Fibroblast of skin of back (primary cell): ENCODE results near the gene ADCYAP1. TPM values are rescaled to one million over a fixed set of nuclear protein-coding genes. Genes with fewer than 3 reads are reported as not detected.
"Not testable (repeated sequence)": the region's sequence is repeated elsewhere in the genome, so short reads cannot be mapped to it uniquely, and the experiment has no call there.

Experiments used
- DNase-seq: peaks from one replicate; pipeline ENCODE4 v3.0.0-alpha.2; 2013
- polyA plus RNA-seq, 2 experiments: library from polyadenylated mRNA; unstranded; fragments of 120-200 nt; gene quantifications; one replicate each; pipeline ENCODE4 v1.2.1, GENCODE V29; 2013; ENCODE audit not compliant: insufficient read length in 2 of 2

The ADCYAP1 gene
- not detected for polyA plus RNA-seq (2013, experiment 1 of 2; ENCODE audit: insufficient read length)
- polyA plus RNA-seq (2013, experiment 2 of 2; ENCODE audit: insufficient read length), result not detected

DNA sequence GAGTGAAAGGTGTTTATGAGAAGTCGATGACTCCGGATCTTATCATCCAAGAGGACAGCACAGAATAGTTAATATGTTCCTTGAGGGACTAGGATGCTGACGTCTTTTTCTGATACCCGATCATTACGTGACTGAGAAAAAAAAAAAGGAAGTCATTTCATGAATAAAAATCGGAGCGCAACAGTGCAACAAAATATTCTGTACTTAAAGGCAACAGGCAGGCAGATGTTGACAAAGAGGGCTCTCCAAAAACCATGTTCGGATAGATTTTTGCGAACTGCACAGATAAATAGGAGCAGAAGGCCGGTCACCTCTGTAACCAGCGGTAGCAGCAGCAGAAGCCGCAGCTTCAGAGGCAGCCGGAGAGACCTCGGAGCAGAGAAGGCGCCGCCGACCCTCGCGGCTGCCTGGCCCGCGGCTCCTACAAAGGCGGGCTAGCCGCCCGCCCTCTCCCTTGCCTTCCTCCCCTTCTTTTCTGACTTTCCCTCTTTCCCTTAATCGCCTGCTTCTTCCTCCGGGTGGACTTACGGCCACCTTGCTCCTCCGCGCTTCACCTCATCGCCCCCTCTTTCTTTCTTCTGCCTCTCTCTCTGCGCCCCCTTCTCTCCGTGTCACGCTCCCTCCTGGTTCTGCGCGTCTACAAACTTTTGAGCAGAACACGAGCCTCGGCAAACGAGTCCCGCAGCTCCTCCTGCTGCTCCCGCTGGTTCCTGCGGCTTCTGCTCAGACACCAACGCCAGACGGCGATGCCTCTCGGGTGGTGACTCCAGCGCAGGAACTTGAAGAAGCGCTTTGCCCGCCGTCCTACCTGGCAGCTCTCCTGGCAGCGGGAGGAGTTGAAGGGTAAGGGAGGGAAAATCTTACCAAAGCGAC lies at the start of gene ADCYAP1:
TSS of gene ADCYAP1 (plus strand) at position 654 of the 873 bp plus-strand sequence. CDS start 516 bp downstream, outside the sequence.
- no peak for DNase-seq

DNA sequence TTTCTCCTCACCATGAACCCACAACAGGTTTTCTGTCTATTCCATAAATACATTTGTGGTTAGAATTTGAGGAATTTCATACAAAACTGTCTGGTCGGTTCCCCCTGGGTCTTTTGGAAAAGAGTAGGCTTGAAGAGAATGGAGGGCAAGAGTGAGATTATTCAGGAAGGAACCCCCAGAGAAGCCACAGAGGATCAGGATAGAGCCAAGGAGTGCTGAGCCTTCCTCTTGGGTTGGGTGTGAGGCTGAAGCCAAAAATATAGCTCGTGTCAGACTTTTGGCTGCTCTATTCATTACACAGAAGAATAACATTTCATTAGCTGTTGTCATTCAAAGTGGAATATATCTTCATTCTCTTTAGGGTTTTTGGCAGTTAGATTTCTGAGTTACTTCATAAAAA lies 46.7 kb upstream of the ADCYAP1 start:
- DNase-seq, result no peak

DNA sequence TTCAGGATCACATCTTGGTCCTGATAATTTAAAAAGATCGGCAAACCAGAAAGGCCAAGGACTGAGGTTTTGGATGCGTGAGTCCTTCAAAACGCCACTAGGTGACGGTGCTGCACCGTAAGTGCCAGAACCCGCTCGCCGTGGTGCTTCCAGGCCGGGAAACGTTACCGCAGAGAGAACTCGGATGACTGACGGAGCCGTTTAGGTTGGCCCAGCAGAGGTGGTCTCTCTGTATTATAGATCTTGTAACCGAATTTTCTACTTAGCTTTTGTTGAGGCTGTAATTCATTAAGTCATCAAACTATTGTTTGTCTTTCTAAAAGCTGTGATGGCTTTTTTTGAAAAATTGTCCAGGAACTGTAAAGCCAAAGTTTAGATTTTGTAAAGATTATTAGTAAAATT lies 39.8 kb upstream of the ADCYAP1 start:
- peak; percentile 60 for DNase-seq

DNA sequence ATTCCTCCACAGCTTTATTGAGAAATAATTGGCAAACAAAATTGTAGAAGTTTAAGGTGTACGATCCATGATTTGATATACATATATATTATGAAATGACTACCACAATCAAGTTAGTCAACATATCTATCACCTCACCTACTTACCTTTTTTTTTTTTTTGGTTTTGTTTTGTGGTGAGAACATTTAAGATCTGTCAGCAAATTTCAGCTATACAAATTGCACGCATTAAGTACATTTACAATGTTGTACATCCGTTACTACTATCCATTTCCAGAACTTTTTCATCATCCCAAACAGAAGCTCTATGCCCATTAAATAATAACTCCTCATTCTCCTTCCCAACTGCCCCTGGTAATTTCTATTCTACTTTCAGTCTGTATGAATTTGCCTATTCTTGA lies 37.4 kb upstream of the ADCYAP1 start:
- no peak for DNase-seq

DNA sequence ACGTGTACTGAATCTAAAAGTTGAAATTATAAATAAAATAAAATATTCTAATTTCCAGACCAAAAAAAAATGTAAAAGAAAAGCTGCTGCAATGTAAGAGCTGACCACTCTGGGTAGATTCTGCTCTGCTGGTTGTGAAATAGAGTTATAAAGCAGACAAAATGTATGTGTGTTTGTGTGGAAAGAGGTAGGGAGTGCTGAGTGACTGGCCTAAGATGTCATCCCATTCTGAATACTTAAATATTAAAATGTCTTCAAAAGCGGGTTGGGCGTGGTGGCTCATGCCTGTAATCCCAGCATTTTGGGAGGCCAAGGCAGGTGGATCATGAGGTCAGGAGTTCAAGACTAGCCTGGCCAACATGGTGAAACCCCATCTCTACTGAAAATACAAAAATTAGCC lies 31.2 kb upstream of the ADCYAP1 start:
- DNase-seq, result not testable (repeated sequence)

DNA sequence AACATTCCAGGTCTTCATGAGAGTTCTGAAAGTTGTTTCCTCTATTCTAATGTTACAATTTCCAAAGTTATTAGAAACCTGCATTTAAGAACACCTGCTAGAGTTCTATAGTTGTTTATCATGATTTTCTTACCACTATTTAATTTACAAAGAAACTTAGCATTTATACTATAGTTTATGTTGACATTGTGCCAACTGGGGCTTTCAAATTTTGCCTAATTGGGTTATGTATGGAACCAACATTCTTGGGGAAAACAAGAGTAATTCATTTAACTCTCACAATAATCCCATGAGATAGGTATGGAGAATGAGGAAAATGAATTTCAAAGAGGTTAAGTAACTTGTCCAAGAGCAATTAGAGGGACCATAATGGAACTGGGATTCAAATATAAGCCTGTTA lies 28.8 kb upstream of the ADCYAP1 start:
- no peak for DNase-seq

DNA sequence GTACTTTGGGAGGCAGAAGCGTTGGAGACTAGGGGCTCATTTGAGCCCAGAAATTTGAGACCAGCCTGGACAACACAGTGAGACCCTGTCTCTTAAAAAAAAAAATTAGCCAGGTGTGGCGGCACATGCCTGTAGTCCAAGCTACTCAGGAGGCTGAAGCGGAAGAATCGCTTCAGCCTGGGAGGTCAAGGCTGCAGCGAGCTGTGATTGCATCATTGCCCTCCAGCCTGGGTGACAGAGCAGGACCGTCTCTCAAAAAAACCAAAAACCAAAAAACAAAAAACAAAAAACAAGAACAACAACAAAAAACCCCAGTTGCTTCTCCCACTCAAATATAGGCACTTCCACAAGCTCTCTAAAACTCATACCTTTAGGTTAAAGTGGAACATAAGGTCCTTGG lies 27.4 kb upstream of the ADCYAP1 start:
- no peak for DNase-seq

DNA sequence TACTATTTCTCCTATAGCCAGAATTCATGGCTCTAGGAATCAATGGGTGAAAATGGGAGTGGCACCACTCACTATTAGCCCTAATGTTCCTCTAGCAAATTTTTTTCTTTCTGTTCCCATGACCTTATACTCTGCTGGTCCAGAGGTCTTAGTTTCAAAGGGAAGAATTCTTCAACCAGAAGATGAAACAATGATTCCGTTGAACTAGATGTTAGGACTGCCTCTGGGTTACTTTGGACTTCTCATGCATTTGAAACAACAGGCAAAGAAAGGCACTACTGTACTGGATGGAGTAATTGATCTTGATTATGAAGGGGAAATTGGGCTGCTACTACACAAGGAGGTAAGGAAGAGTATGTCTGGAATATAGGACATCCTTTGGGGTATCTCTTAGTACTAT lies 18.6 kb upstream of the ADCYAP1 start:
- DNase-seq, result no peak

DNA sequence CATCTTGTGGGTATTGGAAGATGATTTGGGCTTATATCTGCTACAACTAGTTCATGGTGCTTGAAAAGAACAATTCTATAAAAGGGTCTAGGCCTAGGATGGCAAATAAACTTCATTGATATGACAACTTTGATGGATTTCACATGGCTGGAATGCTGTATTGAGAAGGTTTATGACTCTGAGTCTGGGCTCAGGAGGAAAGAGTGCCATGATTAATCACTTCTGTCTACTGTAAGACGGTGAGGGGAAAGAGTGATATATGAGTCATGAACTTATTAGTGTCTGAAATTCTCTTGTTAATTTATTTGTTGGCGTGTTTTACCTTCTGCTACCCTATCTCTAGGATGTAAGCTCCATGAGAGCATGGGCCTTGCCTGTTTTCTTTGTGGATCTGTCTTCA lies 17.0 kb upstream of the ADCYAP1 start:
- DNase-seq, result no peak

DNA sequence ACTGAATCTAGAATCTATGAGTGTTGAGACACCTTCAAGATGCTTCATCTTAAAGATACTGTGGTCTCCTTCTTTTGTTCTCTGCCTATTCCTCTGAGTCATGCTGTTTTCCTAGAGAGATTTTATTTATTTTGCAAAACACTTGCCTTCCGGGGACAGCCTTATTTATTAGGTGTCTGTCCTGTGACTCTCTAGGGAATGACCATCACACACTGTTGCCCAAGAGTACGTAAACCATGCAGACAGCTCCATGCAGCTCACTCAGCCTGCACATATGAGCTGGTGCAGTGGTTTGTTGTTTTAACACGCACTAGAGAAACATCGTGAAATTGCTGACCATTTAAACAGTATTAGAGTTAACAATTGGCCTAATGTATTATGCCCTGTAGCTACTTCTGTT lies 12.4 kb upstream of the ADCYAP1 start:
- DNase-seq, result no peak

DNA sequence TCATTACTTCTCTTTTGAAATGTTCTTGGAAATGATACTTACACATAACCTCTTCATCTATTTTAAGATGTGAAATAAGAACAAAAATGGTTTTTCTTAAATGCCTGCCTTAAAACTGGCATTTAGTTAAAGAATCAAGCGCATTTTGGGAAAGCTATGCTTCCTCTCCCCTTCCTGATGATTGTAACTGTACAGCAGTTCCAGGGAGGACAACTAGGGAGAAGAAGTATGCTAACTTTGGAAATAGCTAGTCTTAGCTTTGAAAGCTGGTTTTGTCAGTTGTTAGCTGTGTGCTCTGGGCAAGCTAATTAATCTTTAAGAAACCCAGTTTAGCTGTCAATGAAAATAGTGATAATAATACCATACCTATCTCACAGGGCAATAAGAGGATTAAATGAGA lies 8.4 kb upstream of the ADCYAP1 start:
- DNase-seq, result no peak

DNA sequence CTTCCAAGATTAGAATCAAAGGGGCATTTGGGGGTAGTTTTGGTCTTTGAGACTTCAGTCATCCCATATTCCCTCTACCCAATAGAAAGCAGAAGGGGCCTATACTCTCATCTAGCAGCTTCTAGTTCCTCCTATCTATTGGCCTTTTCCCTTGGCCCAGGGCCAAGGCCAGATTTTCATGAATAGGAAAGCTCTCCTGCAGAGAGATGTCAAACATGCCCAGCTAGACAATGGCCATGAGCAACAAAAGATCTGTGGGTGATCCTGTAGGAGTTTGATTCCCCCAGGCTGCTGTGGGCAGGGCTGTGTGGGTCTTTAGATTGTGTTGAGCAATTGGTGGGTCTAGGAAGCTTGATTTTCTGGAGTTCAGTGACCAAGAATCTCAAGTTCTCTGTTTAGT lies 2.9 kb upstream of the ADCYAP1 start:
- DNase-seq, result no peak

DNA sequence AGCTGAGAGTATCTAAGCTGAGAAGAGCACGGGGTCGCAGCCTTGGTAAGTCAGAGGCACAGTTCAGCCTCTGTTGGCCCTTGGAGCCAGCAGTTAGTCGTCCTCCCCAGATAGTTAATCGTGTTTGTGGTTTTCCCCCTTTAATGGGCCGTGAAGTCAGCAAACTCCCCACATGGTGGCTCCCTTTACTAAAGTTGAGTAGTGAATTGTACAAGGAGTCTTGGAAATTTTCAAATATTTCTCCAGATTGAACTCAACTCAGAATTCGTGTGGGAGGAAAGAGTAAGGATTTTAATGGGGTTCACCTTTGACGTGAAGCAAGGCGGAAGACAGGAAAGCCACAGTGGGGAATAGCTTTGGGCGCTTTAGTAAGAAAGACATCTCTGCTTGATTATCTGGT lies 2.4 kb upstream of the ADCYAP1 start:
- no peak for DNase-seq

DNA sequence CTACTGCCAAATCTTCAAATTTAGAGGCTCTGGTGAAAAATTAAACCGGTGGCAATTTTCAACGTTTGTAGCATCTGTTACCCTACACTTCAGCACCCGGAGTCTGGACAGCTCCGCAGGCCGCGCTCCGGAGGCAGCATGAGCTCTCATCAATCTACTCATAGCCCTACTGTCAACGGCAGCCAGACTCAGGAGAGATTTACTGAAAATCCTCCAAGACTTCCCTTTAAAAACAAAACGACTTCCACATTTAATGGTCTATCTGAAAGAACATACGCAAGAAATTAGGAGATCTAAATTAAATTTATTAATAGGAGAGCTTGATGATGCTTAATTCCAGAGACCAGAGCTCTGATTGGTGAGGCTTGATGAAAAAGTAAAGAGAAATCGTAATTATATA lies 970 bp upstream of the ADCYAP1 start:
- DNase-seq, result peak; percentile 46

DNA sequence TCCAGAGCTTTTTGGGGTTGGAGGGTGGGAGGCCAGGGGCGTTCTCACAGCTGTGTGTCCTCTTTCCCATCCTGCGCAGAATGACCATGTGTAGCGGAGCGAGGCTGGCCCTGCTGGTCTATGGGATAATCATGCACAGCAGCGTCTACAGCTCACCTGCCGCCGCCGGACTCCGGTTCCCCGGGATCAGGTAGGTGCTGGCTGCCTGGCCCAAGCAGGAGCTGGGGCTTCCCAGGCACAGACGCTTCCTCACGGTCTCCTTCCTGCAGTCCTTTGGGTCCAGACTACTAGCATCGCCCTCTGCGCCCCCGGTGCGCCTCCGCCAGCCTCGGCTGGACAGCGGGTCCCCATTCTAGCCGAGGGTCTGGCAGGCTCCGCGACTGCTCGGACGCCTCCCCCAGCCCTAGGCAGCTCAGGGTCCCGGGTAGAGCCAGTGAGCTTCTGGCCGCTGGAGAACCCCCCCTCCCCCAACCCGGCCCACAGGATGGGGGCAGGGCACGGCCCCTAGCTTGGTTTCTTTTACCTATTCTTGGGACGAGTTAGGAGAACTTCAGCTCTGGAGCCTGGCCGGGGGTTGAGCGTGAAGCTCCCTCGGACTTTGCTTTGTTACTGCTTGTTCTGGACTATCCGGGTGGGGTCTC lies 756 bp downstream of the ADCYAP1 start:
- DNase-seq, result no peak

DNA sequence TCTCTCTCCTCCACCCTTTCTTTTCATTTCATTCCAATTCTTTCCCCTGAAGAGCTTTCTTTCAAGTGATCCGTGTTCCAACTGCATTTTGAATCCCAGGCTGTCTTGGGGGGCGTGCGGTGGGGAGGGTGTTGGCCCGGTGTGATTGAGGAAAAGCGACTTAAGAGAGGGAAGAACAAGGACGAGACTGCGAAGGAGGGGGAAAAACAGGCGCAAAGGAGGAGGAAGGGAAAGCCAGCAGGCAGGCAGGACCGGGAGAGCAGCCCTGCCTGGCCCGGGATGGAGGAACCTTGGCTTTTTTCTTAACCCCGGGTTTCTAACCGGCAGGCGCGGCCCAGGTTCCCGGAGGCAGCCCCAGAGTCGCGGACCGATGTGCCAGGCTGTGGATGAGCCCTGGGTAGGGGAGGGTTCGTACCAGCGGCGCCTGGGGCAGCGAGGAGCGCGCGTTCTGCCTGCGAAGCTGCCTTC lies 1.3 kb downstream of the ADCYAP1 start:
- DNase-seq, result no peak

DNA sequence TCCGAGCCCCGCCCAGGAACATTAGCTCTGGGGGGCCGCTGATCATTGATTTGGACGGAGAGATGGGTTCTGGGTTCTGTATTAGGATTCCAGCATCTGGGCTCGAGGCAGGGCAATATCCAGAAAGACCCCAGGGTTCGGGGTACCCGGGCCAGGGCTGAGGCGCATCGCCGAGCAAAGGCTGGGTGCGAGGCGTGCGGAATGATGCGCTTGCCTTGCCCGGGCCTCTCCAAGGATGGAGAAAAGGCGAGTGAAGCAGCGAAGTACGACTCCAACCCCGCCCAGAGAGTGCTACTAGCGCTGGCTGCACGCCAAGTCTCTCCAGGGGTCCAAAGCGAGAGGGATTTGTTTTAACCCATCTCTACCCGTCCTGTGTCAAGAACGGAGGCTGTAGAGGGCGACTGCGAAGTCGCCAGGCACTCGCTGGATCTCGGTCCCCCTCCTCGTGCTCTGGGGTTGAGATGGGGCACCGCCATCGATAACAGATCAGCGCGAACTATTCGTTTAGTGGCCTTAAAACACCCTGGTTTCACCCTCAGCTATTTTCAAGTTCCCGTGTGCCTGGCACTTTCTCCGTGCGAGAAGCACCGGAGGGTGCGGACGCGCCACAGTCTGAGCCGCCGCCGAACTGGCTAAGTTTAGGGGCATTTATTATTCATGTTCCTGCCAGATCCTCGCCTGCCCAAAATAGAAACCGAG lies 1.9 kb downstream of the ADCYAP1 start:
- no peak for DNase-seq

DNA sequence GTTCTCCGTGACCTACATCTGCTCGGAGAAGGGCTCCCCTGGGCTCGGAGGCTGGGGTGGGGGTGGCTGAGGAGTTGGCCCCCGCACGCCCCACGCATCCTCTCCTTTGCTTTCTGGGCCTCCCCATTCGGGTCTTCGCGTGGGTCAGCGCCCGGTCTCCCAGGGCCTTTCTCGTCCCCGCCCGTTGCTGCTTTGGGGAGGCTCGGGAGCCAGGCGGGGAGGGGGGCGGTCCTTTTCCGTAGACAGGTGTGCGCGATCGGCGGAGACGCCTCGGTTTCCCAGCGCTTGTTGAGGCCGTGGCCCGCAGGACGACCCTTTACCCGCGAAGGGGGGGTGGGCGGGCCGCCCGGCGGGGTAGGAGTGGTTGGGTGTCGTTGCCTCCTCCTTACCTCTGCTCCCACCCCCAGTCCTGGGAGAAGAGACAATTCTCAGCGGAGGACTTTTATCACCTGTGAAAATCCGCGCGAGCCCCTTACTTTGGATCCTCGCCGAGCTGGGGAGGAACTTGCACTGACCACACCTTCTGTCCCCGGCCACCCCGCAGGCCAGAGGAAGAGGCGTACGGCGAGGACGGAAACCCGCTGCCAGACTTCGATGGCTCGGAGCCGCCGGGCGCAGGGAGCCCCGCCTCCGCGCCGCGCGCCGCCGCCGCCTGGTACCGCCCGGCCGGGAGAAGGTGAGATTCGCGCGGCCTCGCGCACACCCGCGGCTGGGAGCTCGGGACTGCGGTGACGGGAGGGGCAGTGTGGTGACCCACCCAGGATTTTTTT lies 2.6 kb downstream of the ADCYAP1 start:
- DNase-seq, result no peak

DNA sequence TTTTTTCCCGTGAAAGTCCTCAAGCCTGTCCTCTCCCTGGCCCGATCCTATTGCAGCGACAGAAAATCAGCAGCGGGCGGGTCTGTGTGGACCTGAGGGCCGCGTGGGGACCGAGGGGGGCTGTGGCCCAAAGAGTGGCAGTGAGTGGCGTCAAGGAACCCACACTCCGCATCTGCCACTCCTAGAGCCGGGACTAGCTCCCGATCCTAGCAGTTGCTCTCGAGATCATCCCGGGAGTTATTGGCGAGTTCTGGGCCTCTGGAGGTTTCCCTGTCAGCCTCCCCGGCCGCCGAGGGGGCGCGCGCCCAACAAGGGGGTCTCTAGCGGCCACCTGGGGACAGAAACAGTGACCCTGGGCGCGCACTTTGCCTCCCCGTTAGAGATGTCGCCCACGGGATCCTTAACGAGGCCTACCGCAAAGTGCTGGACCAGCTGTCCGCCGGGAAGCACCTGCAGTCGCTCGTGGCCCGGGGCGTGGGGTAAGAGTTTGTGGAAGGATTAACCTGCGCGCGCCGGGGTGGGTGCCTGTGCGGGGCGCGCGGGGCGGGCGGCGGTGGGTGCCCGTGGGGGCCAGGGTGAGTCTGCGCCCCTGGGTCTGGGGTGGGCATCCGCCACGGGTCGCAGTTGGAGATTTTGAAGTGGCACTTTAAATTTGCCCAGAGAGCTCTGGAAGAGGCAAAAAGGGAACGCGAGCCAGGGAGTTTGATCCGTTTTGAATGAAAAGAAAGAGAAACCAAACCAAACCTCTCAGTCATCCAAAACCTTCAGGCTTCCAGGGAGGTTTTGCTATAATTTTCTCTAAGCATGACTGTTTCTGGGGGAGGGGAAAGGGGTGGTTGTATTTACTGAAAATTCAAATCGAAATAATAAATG lies 3.5 kb downstream of the ADCYAP1 start:
- DNase-seq, result no peak

DNA sequence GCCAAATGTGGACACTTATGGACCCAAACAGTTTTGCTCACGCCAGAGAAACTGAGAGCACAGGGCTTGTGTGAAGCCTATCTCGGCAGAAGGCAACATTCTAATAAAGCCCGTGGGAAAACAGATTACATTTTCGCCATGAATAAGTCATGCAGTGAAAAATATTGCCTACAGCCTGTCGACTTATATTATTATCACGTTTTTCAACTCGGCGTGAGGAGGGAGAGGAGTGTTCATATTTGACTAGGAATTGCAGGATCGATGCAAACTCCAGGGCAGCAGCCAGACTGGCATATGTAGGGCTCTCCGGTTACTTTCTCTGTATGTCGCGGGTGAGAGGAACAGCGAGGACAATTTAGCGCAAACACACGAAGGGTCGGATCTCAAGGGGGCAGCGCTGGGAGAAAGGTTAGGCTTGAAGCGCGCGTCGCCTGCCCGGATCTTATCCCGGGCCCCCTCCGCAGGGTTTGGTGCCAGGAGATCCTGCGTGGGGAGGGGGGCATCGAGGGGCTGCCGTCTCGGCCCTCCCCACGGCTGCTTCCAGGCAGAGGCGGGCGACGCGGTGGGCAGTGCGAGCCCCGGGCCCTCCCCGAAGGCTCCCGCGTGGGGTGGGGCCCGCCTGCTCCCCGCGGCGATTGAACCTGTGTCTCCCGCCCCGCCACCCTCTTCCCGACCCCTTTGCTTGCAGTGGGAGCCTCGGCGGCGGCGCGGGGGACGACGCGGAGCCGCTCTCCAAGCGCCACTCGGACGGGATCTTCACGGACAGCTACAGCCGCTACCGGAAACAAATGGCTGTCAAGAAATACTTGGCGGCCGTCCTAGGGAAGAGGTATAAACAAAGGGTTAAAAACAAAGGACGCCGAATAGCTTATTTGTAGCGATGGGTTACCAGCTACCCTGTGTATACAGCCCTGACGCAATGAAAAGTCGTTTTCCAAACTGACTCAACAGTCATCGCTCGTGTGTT lies 4.4 kb downstream of the ADCYAP1 start:
- DNase-seq, result no peak
